GM10847 (cell line): ENCODE data around the gene ELMOD3.

Experiments
- POLR2A ChIP-seq: IDR thresholded peaks from 2 replicates; pipeline ENCODE4 v1.6.1; 2011; ENCODE audit not compliant: insufficient read length; ENCODE audit errors: extremely low read depth

The ELMOD3 gene

GRCh38 chr2:85327160-85327821 is 27.3 kb upstream of the ELMOD3 start:
- TF ChIP-seq POLR2A: no peak

GRCh38 chr2:85327822-85328617 is 26.5 kb upstream of the ELMOD3 start, which contains the start of gene TGOLN2:
TSS of gene TGOLN2 (minus strand) at chr2:85327989. CDS start at chr2:85327962, 27 bp downstream.
- peak; percentile 97 for TF ChIP-seq POLR2A

- TF ChIP-seq POLR2A: no peak
Observed at GRCh38 chr2:85329181-85329651, 25.4 kb upstream of the ELMOD3 start.

GRCh38 chr2:85330839-85331636 is 23.5 kb upstream of the ELMOD3 start:
- no peak for TF ChIP-seq POLR2A

- TF ChIP-seq POLR2A: no peak
Observed at GRCh38 chr2:85334928-85335327, 19.6 kb upstream of the ELMOD3 start.

GRCh38 chr2:85340034-85340892 is 14.3 kb upstream of the ELMOD3 start:
- no peak for TF ChIP-seq POLR2A

- no peak for TF ChIP-seq POLR2A
Observed at GRCh38 chr2:85341269-85342029, 13.1 kb upstream of the ELMOD3 start.

- no peak for TF ChIP-seq POLR2A
Observed at GRCh38 chr2:85342156-85342555, 12.4 kb upstream of the ELMOD3 start.

GRCh38 chr2:85344356-85344954 is 10.1 kb upstream of the ELMOD3 start:
- no peak for TF ChIP-seq POLR2A

GRCh38 chr2:85347599-85347998 is 7.0 kb upstream of the ELMOD3 start:
- no peak for TF ChIP-seq POLR2A

- TF ChIP-seq POLR2A: no peak
Observed at GRCh38 chr2:85353876-85354285, 688 bp upstream of the ELMOD3 start.

- no peak for TF ChIP-seq POLR2A
Observed at GRCh38 chr2:85355073-85355410, 473 bp downstream of the ELMOD3 start.

GRCh38 chr2:85355521-85355920 is 952 bp downstream of the ELMOD3 start:
- no peak for TF ChIP-seq POLR2A

- TF ChIP-seq POLR2A: no peak
Observed at GRCh38 chr2:85356186-85356585, 1.6 kb downstream of the ELMOD3 start.
